Measurements from ENCODE around the gene WNT2B.

GRCh38 chr1:112492076-112492475, 16.7 kb upstream of the WNT2B start:
- TF ChIP-seq CTCF (IDR thresholded peaks at IDR 0.05; ENCODE audit: borderline replicate concordance, extremely low read depth, low read length, poor library complexity, severe bottlenecking), result no peak
- no peak for TF ChIP-seq EZH2 (IDR thresholded peaks at IDR 0.05; ENCODE audit: borderline replicate concordance, low read depth, low read length, severe bottlenecking)
